GM18526 (cell line): ENCODE measurements around the gene CLEC4G.

Source experiments
- POLR2A ChIP-seq: IDR thresholded peaks from 3 replicates; pipeline ENCODE4 v1.6.1; 2011; ENCODE audit not compliant: insufficient read length; ENCODE audit errors: extremely low read depth

The CLEC4G gene, protein sequence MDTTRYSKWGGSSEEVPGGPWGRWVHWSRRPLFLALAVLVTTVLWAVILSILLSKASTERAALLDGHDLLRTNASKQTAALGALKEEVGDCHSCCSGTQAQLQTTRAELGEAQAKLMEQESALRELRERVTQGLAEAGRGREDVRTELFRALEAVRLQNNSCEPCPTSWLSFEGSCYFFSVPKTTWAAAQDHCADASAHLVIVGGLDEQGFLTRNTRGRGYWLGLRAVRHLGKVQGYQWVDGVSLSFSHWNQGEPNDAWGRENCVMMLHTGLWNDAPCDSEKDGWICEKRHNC

GRCh38 chr19:7732045-7732444 lies at the start of gene CLEC4G:
TSS of gene CLEC4G (minus strand) at chr19:7732110. CDS start at chr19:7732102, 8 bp downstream.
- TF ChIP-seq POLR2A, result no peak

DNA sequence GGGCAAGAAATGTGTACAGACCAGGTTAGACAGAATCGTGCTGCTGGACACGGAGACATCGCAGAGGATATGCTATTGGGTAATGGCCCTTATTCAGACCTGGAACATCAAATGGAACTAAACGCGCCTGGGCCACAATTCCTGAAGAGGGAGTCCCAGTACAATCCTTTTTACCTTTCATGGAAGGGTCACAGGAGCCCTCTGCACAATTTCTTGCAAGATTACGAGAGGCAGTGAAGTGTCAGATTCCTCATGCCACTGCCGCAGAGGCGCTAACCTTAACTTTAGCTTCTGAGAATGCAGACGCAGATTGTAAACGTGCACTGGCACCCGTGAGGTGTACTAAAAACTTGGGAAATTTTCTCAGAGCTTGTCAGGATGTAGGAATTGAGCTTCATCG lies 49.2 kb upstream of the CLEC4G start:
- TF ChIP-seq POLR2A, result no peak

DNA sequence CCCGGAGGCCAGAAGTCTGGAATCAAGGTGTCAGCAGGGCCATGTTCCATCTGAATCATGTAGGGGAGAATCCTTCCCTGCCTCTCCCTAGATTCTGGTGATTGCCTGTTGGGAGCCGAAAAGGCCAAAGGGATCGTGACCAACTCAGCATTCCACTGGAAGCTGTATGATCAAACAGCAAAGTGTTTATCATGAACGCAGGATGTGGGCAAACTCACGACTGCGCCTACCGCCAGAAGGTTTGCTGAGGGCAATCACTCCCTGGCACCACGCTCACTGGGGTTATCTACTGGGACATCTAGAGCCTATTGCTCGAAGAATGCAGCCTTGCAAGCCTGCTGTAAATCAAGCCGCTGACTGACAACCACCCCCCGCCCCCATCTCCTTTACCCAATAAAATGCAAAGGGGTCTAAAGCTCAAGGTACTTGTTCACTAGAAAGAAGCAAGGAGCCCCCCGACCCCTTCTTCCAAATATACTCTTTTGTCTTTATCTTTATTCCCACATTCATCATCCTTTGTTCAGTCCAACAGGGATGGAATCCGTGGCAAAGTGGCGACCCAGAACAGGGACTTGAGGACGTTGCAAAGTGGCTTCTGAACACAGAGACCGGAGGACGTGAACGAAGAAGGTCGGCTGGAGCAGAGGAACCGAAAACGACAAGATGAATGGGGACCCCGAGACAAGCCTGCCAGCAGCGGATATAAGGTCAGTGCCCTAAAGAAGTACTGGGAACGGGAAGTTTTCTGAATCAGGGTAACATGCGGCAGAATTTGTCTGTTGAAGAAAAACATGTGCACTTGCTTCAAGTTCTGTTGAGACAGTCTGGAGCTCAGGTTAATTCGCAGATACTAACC lies 47.9 kb upstream of the CLEC4G start:
- no peak for TF ChIP-seq POLR2A

- no peak for TF ChIP-seq POLR2A
Measured at GRCh38 chr19:7778081-7778480, 46.2 kb upstream of the CLEC4G start.

DNA sequence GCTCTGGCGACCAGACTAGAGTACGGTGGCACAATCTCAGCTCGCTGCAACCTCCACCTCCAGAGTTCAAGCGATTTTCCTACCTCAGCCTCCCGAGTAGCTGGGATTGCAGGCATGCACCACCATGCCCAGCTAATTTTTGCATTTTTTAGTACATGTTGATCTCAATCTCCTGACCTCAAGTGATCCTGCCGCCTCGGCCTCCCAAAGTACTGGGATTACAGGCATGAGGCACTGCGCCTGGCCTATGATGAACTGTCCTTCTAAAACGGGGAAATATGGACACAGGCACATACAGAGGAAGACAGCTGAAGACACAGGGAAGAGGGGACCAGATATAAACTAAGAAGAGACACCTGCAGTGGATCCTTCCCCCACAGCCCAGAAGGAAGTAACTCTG lies 43.9 kb upstream of the CLEC4G start:
- no peak for TF ChIP-seq POLR2A

DNA sequence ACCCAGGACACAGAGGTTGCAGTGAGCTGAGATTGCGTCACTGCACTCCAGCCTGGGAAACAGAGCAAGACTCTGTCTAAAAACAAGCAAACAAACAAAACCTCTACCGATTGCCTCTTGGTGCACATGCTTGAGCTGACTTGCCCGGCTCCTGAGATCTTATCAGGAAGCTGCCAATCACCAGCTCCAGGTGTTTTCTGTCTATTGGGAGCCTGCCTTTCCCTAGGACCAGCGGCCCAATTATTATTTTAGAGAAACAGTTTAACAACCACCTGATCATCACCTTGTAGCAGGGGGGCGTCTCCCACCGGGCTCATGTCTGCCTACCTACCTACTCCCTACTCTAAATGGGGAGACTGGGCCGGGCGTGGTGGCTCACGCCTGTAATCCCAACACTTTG lies 41.9 kb upstream of the CLEC4G start:
- no peak for TF ChIP-seq POLR2A

- TF ChIP-seq POLR2A, result no peak
Measured at GRCh38 chr19:7772752-7773291, 40.9 kb upstream of the CLEC4G start.

DNA sequence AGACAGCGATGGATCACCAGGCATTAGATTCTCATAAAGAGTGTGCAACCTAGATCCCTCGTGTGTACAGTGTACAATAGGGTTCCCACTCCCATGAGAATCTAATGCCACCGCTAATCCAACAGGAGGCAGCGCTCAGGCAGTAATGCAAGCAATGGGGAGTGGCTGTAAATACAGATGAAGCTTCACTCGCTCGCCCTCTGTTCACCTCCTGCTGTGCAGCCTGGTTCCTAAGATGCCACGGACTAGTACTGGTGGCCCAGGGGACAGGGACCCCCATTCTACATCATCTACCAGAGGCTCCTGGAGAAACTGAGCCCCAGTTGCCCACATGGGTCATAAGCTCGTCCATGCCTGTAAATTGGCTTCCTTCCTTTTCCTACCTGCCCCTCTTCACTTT lies 39.2 kb upstream of the CLEC4G start:
- no peak for TF ChIP-seq POLR2A

DNA sequence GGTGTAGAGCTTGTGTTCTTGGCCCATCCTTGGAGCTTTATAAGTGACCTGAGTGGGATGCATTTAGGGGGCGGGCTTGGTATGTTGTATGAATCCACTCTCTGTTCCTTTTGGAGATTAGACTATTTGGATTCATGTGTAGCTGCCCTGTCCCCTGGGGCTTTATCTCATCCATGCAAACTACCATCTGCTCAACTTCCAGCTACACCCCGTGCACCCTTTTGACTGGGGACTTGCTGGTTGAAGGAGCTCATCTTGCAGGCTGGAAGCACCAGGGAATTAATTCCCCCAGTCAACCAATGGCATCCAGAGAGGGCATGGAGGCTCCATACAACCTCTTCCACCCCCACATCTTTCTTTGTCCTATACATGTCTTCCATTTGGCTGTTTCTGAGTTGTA lies 37.3 kb upstream of the CLEC4G start:
- no peak for TF ChIP-seq POLR2A

GRCh38 chr19:7767487-7767886 lies 35.6 kb upstream of the CLEC4G start:
- TF ChIP-seq POLR2A, result no peak

GRCh38 chr19:7766535-7766934 lies 34.6 kb upstream of the CLEC4G start:
- no peak for TF ChIP-seq POLR2A

DNA sequence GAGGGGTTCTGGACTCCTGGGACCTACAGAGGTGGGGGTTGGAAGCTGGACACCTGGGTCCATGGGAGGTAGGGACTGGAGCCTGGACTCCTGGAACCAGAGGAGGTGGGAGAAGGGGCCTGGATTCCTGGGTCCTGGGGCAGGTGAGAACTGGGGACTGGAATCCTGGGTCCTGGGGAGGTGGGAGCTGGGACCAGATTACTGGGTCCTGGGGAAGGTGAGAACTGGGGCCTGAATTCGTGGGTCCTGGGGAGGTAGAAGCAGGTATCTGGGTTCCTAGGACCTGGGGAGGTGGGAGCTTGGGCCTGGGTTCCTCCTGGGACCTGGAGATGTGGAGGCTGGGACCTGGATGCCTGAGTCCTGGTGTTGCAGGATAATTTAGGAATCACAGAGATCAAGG lies 31.8 kb upstream of the CLEC4G start:
- no peak for TF ChIP-seq POLR2A

GRCh38 chr19:7762719-7763293 lies 30.9 kb upstream of the CLEC4G start, which contains the start of gene CLEC4M:
TSS of gene CLEC4M (plus strand) at chr19:7763243. CDS start at chr19:7763267, 24 bp downstream.
- no peak for TF ChIP-seq POLR2A

GRCh38 chr19:7759156-7759555 lies 27.2 kb upstream of the CLEC4G start:
- TF ChIP-seq POLR2A, result no peak

DNA sequence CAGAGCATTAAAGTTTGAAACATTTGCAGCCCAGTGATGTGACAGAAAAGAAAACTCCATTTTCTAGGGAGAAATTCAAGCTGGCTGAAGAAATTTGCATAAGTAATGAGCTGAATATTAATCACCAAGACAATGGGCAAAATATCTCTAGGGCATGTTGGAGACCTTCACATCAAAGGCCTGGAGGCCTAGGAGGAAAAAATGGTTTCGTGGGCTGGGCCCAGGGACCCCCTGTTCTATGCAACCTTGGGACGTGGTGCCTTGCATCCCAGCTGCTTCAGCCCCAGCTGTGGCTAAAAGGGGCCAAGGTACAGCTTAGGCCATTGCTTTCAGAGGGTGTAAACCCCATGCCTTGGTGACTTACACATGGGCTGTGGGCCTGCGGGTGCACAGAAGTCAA lies 25.4 kb upstream of the CLEC4G start:
- no peak for TF ChIP-seq POLR2A

DNA sequence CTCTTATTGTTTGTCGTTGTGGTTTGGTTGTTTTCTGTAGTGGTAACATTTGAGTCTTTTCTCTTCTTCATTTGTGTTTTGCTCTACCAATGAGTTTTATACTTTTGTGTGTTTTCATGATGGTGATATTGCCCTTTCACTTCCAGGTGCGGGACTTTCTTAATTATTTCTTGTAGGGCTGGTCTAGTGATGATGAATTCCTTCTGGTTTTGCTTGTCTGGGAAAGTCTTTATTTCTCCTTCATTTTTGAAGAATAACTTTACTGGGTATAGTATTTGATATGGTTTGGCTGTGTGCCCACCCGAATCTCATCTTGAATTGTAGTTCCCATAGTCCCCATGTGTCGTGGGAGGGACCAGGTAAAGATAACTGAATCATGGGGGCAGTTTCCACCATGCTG lies 24.3 kb upstream of the CLEC4G start:
- TF ChIP-seq POLR2A, result no peak
